K562 (cell line): Measurements from ENCODE around the gene S100P. TPM values are rescaled to one million over a fixed set of nuclear protein-coding genes. Genes with fewer than 3 reads are reported as not detected.

ENCODE experiments used
- ARID1B ChIP-seq: fragments of 450-650 bp; IDR thresholded peaks from 2 replicates; pipeline ENCODE4 v1.6.1; 2016; ENCODE audit warnings: antibody characterized with exemption, mild to moderate bottlenecking, inconsistent platforms
- ASH1L ChIP-seq: fragments of 450-650 bp; IDR thresholded peaks from 2 replicates; pipeline ENCODE4 v1.6.1; 2018; ENCODE audit warnings: borderline replicate concordance, mild to moderate bottlenecking, low read depth; ENCODE audit not compliant: partially characterized antibody
- DDX20 ChIP-seq: fragments of 450-650 bp; IDR thresholded peaks from 2 replicates; pipeline ENCODE4 v1.6.1; 2016; ENCODE audit warnings: missing genetic modification characterization, low read depth, mild to moderate bottlenecking, missing compliant biosample characterization, moderate library complexity
- E2F3 ChIP-seq: fragments of 250-450 bp; sonication (Bioruptor Pico); IDR thresholded peaks from 2 replicates; pipeline ENCODE4 v1.4.0; 2020; ENCODE audit warnings: mild to moderate bottlenecking
- ETV6 ChIP-seq, 3 experiments: fragments of 150-350 bp in 1 of 3; sonication (generic) in 1 of 3; formaldehyde crosslinking in 1 of 3; IDR thresholded peaks; 2 replicates each; pipeline versions ENCODE4 v1.6.1 to v1.8.0; 2014 to 2022; ENCODE audit warnings: borderline replicate concordance in 2 of 3, low read depth in 2 of 3, antibody characterized with exemption in 1 of 3, low read length in 1 of 3, mild to moderate bottlenecking in 1 of 3, missing genetic modification reagents in 1 of 3
- MAFG ChIP-seq: fragments of 450-650 bp; conservative IDR thresholded peaks from 2 replicates; pipeline ENCODE4 v1.6.1; 2016; ENCODE audit warnings: missing genetic modification characterization, missing compliant biosample characterization
- MEF2D ChIP-seq: conservative IDR thresholded peaks from 2 replicates; pipeline ENCODE4 v1.6.1; 2016; ENCODE audit warnings: low read depth, missing genetic modification characterization, missing compliant biosample characterization
- NFATC3 ChIP-seq: fragments of 450-650 bp; IDR thresholded peaks from 2 replicates; pipeline ENCODE4 v1.6.1; 2017; ENCODE audit warnings: mild to moderate bottlenecking
- PML ChIP-seq: IDR thresholded peaks from 2 replicates; pipeline ENCODE4 v1.6.1; 2012; ENCODE audit warnings: low read length, inconsistent platforms
- PURB ChIP-seq: sonication (generic); formaldehyde crosslinking; IDR thresholded peaks from 2 replicates; pipeline ENCODE4 v1.9.0; 2021; ENCODE audit warnings: low read depth, mild to moderate bottlenecking, missing genetic modification reagents
- SIN3B ChIP-seq: fragments of 450-650 bp; IDR thresholded peaks from 2 replicates; pipeline ENCODE4 v1.6.1; 2017; ENCODE audit warnings: low read depth, mild to moderate bottlenecking, moderate library complexity
- SP1 ChIP-seq: sonication (generic); formaldehyde crosslinking; IDR thresholded peaks from 2 replicates; pipeline ENCODE4 v1.8.1; 2022; ENCODE audit warnings: mild to moderate bottlenecking, missing genetic modification reagents
- TBL1XR1 ChIP-seq, 2 experiments: IDR thresholded peaks; 2 replicates each; pipeline ENCODE4 v1.6.1; 2012; ENCODE audit warnings: improper control_type of control experiment in 2 of 2, low read length in 2 of 2, mild to moderate bottlenecking in 1 of 2
- ZNF197 ChIP-seq: fragments of 200-800 bp; sonication (Bioruptor generic); IDR thresholded peaks from 2 replicates; pipeline ENCODE4 v1.6.1; 2016; ENCODE audit warnings: low read depth, missing genetic modification characterization, missing compliant biosample characterization
- ZNF232 ChIP-seq: sonication (generic); formaldehyde crosslinking; IDR thresholded peaks from 2 replicates; pipeline ENCODE4 v1.8.0; 2022; ENCODE audit warnings: mild to moderate bottlenecking, missing genetic modification reagents
- ZNF311 ChIP-seq: fragments of 250-450 bp; sonication (Bioruptor Pico); IDR thresholded peaks from 2 replicates; pipeline ENCODE4 v1.4.0; 2020; ENCODE audit warnings: mild to moderate bottlenecking, moderate library complexity
- ZNF444 ChIP-seq: fragments of 250-450 bp; sonication (Bioruptor Pico); IDR thresholded peaks from 2 replicates; pipeline ENCODE4 v1.4.0; 2020; ENCODE audit warnings: mild to moderate bottlenecking, moderate library complexity
- ZNF75A ChIP-seq: fragments of 450-650 bp; formaldehyde crosslinking; IDR thresholded peaks from 2 replicates; pipeline ENCODE4 v1.4.0; 2020; ENCODE audit warnings: mild to moderate bottlenecking
- polyA plus RNA-seq, 8 experiments: library from polyadenylated mRNA; depleted of rRNA in 4 of 8; stranded (reverse) in 5 of 8; unstranded in 3 of 8; fragments of >200 nt; fragmentation: Nextera tagmentation in 2 of 8; fragmentation: Illumina TruSeq in 1 of 8; extraction: Ambion mirVana in 2 of 8; extraction: Trizol in 1 of 8; gene quantifications; 2 replicates each; pipeline versions ENCODE4 v1.2.1 to v1.2.3, GENCODE V29; 2011 to 2014; ENCODE audit warnings: inconsistent platforms in 1 of 8, missing spikeins in 1 of 8
- total RNA-seq, 7 experiments: library from RNA; depleted of rRNA in 6 of 7; stranded (reverse); fragments of >200 nt in 6 of 7; fragmentation: Illumina TruSeq in 2 of 7; extraction: Trizol in 2 of 7; gene quantifications; 2 replicates each; pipeline versions ENCODE4 v1.2.1 to v1.2.3, GENCODE V29; 2011 to 2021; ENCODE audit warnings: low replicate concordance in 1 of 7
- TF ChIP-seq, protein P1 (sequence below): fragments of 450-650 bp; IDR thresholded peaks from 2 replicates; pipeline ENCODE4 v1.6.1; 2018; ENCODE audit not compliant: partially characterized antibody
- TF ChIP-seq, protein P2 (sequence below): fragments of 450-650 bp; IDR thresholded peaks from 2 replicates; pipeline ENCODE4 v1.6.1; 2016; ENCODE audit warnings: low read depth, mild to moderate bottlenecking, moderate library complexity
- TF ChIP-seq, protein P3 (sequence below): fragments of 250-450 bp; sonication (Bioruptor Pico); IDR thresholded peaks from 2 replicates; pipeline ENCODE4 v1.4.0; 2020; ENCODE audit warnings: mild to moderate bottlenecking

The S100P gene
- total and polyA plus RNA-seq, 9 of the 15 experiments (the other 6 are each of a cell fraction or from before 2014, with no cell fraction given): 4.1 to 23.8 (median 7.5) TPM

DNA sequence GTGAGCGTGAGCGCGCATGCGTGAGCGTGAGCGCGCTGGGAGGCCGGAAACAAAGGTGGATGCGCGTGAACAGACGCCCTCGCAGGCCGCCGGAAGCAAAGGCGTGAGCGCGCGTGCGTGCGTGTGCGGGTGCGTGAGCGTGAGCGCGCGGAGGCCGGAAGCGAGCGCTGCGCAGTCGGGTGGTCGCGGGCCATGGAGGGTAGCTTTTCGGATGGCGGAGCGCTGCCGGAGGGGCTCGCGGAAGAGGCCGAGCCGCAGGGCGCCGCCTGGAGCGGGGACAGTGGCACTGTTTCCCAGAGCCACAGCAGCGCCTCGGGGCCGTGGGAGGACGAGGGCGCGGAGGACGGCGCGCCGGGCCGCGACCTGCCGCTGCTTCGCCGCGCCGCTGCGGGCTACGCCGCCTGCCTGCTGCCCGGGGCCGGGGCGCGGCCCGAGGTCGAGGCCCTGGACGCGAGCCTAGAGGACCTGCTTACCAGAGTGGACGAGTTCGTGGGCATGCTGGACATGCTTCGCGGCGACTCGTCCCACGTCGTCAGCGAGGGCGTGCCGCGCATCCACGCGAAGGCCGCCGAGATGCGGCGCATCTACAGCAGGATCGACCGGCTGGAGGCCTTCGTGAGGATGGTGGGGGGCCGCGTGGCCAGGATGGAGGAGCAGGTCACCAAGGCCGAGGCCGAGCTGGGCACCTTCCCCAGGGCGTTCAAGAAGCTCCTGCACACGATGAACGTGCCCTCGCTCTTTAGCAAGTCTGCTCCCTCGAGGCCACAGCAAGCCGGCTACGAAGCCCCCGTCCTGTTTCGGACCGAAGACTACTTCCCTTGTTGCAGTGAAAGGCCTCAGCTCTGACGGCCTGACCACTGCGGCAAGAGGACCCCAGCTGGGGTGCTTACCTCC is 22.6 kb downstream of the S100P start, which contains the start of gene BLOC1S4 (continued):
- TF ChIP-seq, protein P1, sequence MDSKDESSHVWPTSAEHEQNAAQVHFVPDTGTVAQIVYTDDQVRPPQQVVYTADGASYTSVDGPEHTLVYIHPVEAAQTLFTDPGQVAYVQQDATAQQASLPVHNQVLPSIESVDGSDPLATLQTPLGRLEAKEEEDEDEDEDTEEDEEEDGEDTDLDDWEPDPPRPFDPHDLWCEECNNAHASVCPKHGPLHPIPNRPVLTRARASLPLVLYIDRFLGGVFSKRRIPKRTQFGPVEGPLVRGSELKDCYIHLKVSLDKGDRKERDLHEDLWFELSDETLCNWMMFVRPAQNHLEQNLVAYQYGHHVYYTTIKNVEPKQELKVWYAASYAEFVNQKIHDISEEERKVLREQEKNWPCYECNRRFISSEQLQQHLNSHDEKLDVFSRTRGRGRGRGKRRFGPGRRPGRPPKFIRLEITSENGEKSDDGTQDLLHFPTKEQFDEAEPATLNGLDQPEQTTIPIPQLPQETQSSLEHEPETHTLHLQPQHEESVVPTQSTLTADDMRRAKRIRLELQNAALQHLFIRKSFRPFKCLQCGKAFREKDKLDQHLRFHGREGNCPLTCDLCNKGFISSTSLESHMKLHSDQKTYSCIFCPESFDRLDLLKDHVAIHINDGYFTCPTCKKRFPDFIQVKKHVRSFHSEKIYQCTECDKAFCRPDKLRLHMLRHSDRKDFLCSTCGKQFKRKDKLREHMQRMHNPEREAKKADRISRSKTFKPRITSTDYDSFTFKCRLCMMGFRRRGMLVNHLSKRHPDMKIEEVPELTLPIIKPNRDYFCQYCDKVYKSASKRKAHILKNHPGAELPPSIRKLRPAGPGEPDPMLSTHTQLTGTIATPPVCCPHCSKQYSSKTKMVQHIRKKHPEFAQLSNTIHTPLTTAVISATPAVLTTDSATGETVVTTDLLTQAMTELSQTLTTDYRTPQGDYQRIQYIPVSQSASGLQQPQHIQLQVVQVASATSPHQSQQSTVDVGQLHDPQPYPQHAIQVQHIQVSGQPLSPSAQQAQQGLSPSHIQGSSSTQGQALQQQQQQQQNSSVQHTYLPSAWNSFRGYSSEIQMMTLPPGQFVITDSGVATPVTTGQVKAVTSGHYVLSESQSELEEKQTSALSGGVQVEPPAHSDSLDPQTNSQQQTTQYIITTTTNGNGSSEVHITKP: no peak
- TF ChIP-seq ASH1L: no peak
- no peak for TF ChIP-seq TBL1XR1 (IDR thresholded peaks at IDR 0.05; ENCODE audit: low read length in 2 of 2)
- no peak; the same call in 1 of the 2 replicates for TF ChIP-seq PML
- TF ChIP-seq ZNF444: no peak
- TF ChIP-seq, protein P2, sequence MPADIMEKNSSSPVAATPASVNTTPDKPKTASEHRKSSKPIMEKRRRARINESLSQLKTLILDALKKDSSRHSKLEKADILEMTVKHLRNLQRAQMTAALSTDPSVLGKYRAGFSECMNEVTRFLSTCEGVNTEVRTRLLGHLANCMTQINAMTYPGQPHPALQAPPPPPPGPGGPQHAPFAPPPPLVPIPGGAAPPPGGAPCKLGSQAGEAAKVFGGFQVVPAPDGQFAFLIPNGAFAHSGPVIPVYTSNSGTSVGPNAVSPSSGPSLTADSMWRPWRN: no peak
- TF ChIP-seq MEF2D (tag): no peak
- TF ChIP-seq PURB: no peak
- no peak for TF ChIP-seq ETV6 (IDR thresholded peaks at IDR 0.05; ENCODE audit: borderline replicate concordance in 1 of 2, low read depth in 2 of 2, low read length in 1 of 2)
- no peak for TF ChIP-seq ETV6 (CRISPR knock-in tag; IDR thresholded peaks at IDR 0.05; ENCODE audit: borderline replicate concordance)
- no peak for TF ChIP-seq MAFG (tag)
- TF ChIP-seq NFATC3: no peak
- no peak for TF ChIP-seq ZNF75A
- TF ChIP-seq DDX20: no peak
- peak; percentile 36; the same call in 1 of the 2 replicates for TF ChIP-seq ZNF232 (CRISPR knock-in tag)
- peak; percentile 97 for TF ChIP-seq ZNF197
- TF ChIP-seq E2F3 (CRISPR knock-in tag): peak; percentile 49; the same call in 1 of the 2 replicates
- TF ChIP-seq ARID1B: no peak
- TF ChIP-seq ZNF311 (CRISPR knock-in tag): no peak; the same call in 1 of the 2 replicates
- TF ChIP-seq SIN3B: peak; percentile 35; the same call in 1 of the 2 replicates
- TF ChIP-seq SP1 (CRISPR knock-in tag): no peak
- TF ChIP-seq, protein P3, sequence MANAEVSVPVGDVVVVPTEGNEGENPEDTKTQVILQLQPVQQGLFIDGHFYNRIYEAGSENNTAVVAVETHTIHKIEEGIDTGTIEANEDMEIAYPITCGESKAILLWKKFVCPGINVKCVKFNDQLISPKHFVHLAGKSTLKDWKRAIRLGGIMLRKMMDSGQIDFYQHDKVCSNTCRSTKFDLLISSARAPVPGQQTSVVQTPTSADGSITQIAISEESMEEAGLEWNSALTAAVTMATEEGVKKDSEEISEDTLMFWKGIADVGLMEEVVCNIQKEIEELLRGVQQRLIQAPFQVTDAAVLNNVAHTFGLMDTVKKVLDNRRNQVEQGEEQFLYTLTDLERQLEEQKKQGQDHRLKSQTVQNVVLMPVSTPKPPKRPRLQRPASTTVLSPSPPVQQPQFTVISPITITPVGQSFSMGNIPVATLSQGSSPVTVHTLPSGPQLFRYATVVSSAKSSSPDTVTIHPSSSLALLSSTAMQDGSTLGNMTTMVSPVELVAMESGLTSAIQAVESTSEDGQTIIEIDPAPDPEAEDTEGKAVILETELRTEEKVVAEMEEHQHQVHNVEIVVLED (CRISPR knock-in tag): peak; percentile 93
